NT2/D1 (cell line): ENCODE measurements around the gene CEP295NL.

Source experiments
- SUZ12 ChIP-seq: IDR thresholded peaks from 2 replicates; pipeline ENCODE4 v1.6.1; 2011; ENCODE audit not compliant: insufficient read length, insufficient read depth; ENCODE audit errors: extremely low read depth
- YY1 ChIP-seq: IDR thresholded peaks from 2 replicates; pipeline ENCODE4 v1.6.1; 2011; ENCODE audit not compliant: insufficient read length, insufficient read depth
- ZNF274 ChIP-seq: IDR thresholded peaks from 2 replicates; pipeline ENCODE4 v1.6.1; 2011; ENCODE audit warnings: mild to moderate bottlenecking, low read depth, low read length

GRCh38 chr17:78917451-78918275 is 14.7 kb upstream of the CEP295NL start:
- no peak for TF ChIP-seq SUZ12
- no peak for TF ChIP-seq YY1
- no peak for TF ChIP-seq ZNF274
